Vagina (tissue), 2 donors: Measurements from ENCODE around the gene POLA2. TPM values are rescaled to one million over a fixed set of nuclear protein-coding genes. Genes with fewer than 3 reads are reported as not detected.

Experiments used
- DNase-seq, 2 donors: peaks; one replicate each; pipeline ENCODE4 v3.0.0-alpha.2; 2017; ENCODE audit errors: extremely low spot score in 2 of 2
- H3K27ac ChIP-seq: fragments of 200-600 bp; sonication (generic); one replicate; pipeline ENCODE4 v1.5.1; 2019
- H3K27me3 ChIP-seq: fragments of 200-600 bp; sonication (generic); one replicate; pipeline ENCODE4 v1.5.1; 2019
- H3K36me3 ChIP-seq, 2 donors: fragments of 200-600 bp; sonication (generic); one replicate each; pipeline ENCODE4 v1.5.1; 2017 to 2019
- H3K4me1 ChIP-seq: fragments of 200-600 bp; sonication (generic); one replicate; pipeline ENCODE4 v1.5.1; 2019
- H3K4me3 ChIP-seq, 2 donors: fragments of 200-600 bp; sonication (generic); 1 replicate in 1 of 2; 2 replicates in 1 of 2; pipeline ENCODE4 v1.5.1; 2016 to 2019
- H3K9me3 ChIP-seq: fragments of 200-600 bp; sonication (generic); one replicate; pipeline ENCODE4 v1.5.1; 2019
- POLR2A ChIP-seq, 2 donors: fragments of 450-650 bp; IDR thresholded peaks; one replicate each; pipeline ENCODE4 v1.6.1; 2017; ENCODE audit warnings: antibody characterized with exemption in 2 of 2, mild to moderate bottlenecking in 2 of 2, moderate library complexity in 2 of 2
- POLR2AphosphoS5 ChIP-seq, 2 donors: sonication (generic); formaldehyde crosslinking; IDR thresholded peaks; one replicate each; pipeline ENCODE4 v1.9.0; 2017; ENCODE audit warnings: antibody characterized with exemption in 2 of 2, mild to moderate bottlenecking in 2 of 2, low read depth in 1 of 2; ENCODE audit not compliant: insufficient read depth in 1 of 2
- intact Hi-C: fragments of 100-400 bp; cut with DNase I; formaldehyde crosslinking; loops from one replicate; pipeline ENCODE4 v1.15.1; 2023
- total RNA-seq: library from RNA; depleted of rRNA; stranded (reverse); fragments of >200 nt; gene quantifications from one replicate; pipeline ENCODE4 v1.2.3, GENCODE V29; 2016
- TF ChIP-seq, protein P1 (sequence below), 3 experiments: fragments of 450-650 bp in 2 of 3; fragments of 200-600 bp in 1 of 3; sonication (generic) in 1 of 3; IDR thresholded peaks; one replicate each; pipeline ENCODE4 v1.5.1; 2017 to 2019; ENCODE audit warnings: antibody characterized with exemption in 3 of 3, mild to moderate bottlenecking in 2 of 3, moderate library complexity in 2 of 3

Gene POLA2
- total RNA-seq, 1 donor from 2014 or later, result 9.6 TPM

DNA sequence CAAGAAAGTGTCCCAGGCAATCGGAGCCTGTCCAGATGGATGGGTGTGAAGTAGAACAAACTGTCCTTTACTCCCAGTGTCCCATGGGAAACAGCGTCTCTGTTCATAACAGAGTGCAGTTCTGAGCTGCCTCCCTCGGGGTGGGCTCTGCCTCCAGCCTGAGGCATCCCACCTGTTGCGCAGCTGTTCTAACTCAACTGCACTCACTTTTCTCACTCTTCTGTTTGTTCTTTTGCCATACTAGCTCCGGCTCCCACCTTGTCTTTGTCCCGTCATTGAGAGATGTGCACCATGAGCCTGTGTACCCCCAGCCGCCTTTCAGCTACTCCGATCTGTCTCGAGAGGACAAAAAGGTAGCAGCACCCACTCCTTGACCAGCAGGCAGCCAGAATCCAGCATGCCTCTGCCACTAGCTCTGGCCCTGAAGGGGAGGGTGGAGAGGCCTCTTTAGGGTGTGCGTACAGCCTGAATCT is 32.2 kb downstream of the POLA2 start:
- no peak for DNase-seq
- Histone ChIP-seq H3K36me3 (peaks cover 0 to 6% of the 10 kb centered on the region in 2 donors), H3K27me3 (no peaks in the 10 kb centered on the region), H3K4me3 (no peak overlapping the region), H3K4me1 (peaks cover 89% of the 10 kb centered on the region), H3K27ac (peak overlapping the region; percentile 82), H3K9me3 (no peaks in the 10 kb centered on the region)
- intact Hi-C loops, result no loop called here
- no peak for TF ChIP-seq POLR2A (IDR thresholded peaks at IDR 0.05)
- peak; percentile 15 to 63 for TF ChIP-seq POLR2AphosphoS5 (IDR thresholded peaks at IDR 0.05; ENCODE audit: insufficient read depth in 1 of 2, low read depth in 1 of 2)

DNA sequence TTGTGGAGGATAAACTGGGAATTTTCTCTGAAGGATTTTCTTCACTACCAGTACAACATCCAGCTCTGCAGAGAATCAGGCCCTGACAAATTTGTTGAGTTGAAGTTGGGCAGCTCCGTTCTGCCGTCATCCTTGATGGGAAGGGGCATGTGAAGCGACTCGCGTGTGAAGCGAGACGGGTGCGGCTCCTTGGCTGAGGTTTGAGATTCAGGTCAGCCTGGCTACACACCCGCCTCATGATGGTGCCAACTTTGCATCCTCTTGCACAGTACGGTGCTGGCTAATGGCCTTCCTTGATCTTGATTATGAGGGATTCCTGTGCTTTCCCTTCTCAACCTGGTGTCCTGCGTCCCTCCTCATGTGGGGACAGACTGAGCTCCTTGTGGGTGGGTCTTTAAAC is 33.2 kb downstream of the POLA2 start:
- peaks cover 96% of the 10 kb centered on the region for H3K4me1 ChIP-seq
- no peaks in the 10 kb centered on the region for H3K27me3 ChIP-seq
- H3K36me3 ChIP-seq, result peaks cover 0 to 6% of the 10 kb centered on the region in 2 donors
- intact Hi-C loops, result no loop called here
- no peak for DNase-seq
- no peaks in the 10 kb centered on the region for H3K9me3 ChIP-seq
- peak overlapping the region; percentile 82 for H3K27ac ChIP-seq
- no peak for TF ChIP-seq POLR2A (IDR thresholded peaks at IDR 0.05)
- TF ChIP-seq, protein P1, sequence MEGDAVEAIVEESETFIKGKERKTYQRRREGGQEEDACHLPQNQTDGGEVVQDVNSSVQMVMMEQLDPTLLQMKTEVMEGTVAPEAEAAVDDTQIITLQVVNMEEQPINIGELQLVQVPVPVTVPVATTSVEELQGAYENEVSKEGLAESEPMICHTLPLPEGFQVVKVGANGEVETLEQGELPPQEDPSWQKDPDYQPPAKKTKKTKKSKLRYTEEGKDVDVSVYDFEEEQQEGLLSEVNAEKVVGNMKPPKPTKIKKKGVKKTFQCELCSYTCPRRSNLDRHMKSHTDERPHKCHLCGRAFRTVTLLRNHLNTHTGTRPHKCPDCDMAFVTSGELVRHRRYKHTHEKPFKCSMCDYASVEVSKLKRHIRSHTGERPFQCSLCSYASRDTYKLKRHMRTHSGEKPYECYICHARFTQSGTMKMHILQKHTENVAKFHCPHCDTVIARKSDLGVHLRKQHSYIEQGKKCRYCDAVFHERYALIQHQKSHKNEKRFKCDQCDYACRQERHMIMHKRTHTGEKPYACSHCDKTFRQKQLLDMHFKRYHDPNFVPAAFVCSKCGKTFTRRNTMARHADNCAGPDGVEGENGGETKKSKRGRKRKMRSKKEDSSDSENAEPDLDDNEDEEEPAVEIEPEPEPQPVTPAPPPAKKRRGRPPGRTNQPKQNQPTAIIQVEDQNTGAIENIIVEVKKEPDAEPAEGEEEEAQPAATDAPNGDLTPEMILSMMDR (IDR thresholded peaks at IDR 0.05), result no peak
- no peak for TF ChIP-seq POLR2AphosphoS5 (IDR thresholded peaks at IDR 0.05; ENCODE audit: insufficient read depth in 1 of 2, low read depth in 1 of 2)
- no peak overlapping the region for H3K4me3 ChIP-seq

DNA sequence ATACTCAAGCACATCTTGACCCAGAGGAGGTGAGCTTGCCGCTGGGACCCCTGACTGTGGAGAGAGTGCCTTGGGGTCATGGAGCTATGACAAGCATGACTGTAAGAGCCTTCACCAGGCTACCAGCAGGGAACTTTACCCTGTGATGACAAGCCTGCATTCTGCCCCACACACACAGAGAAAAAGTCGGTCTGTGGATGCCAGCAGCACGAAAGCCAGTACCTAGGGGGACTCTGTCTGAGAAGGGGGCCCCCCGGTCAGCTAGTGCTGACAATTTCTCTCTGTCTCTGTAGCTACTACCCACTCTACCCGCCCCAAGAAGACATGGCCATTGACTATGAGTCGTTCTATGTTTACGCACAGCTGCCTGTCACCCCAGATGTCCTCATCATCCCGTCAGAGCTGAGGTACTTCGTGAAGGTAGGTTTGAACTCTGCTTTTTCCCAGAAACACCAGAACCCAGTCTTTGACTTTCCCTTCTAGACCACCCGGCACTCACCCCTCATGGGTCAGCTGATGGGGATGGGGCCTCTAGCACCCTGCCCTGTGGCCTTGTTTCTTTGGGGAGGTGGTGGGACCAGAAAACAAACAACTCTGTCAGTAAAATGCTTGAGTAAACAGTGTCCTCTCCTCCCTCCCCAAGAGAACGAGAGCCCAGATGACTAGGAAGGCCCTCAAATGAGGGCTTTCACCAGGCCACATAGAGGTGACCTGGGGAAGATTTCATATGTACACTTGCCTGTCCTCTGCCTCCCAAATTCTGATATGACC is 34.0 kb downstream of the POLA2 start:
- no peak overlapping the region for H3K4me3 ChIP-seq
- peaks cover 0 to 6% of the 10 kb centered on the region in 2 donors for H3K36me3 ChIP-seq
- intact Hi-C loops, result no loop called here
- H3K27me3 ChIP-seq, result no peaks in the 10 kb centered on the region
- no peaks in the 10 kb centered on the region for H3K9me3 ChIP-seq
- TF ChIP-seq POLR2AphosphoS5 (IDR thresholded peaks at IDR 0.05; ENCODE audit: insufficient read depth in 1 of 2, low read depth in 1 of 2) (no peak), POLR2A (IDR thresholded peaks at IDR 0.05) (no peak)
- TF ChIP-seq, protein P1 (IDR thresholded peaks at IDR 0.05), result no peak
- peaks cover 92% of the 10 kb centered on the region for H3K4me1 ChIP-seq
- H3K27ac ChIP-seq, result peak overlapping the region; percentile 82
- no peak for DNase-seq

DNA sequence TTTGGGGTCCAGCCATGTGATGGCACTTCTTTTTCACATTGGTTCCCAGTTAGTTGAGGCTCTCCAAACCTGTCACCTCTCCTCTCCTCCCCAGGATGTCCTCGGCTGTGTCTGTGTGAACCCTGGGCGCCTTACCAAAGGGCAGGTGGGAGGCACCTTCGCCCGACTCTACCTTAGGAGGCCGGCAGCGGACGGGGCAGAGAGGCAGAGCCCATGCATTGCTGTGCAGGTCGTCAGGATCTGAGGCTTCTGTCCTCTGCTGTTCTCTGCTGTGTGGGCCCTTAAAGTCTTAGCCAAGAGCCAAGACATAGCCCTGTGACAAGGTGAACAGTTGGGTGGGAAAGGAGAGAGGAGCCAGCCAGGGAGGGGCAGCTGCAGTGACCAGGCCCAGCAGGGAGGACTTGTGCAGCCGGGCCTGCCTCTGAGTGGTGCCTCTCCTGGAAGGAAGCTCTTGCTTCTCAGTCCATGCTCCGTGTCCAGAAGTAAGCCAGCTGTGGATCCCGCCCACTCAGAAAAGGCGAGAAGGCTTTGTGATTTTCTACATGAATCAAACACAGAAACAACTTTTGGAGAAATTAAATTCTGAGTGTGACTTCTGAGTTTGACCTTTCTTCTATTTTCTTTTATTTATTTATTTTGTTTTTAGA is 35.4 kb downstream of the POLA2 start:
- TF ChIP-seq POLR2A (IDR thresholded peaks at IDR 0.05) (no peak), POLR2AphosphoS5 (IDR thresholded peaks at IDR 0.05; ENCODE audit: insufficient read depth in 1 of 2, low read depth in 1 of 2) (no peak)
- TF ChIP-seq, protein P1 (IDR thresholded peaks at IDR 0.05), result no peak
- peaks cover 91% of the 10 kb centered on the region for H3K4me1 ChIP-seq
- no peak overlapping the region for H3K4me3 ChIP-seq
- intact Hi-C loops, result no loop called here
- H3K36me3 ChIP-seq, result peaks cover 0 to 6% of the 10 kb centered on the region in 2 donors
- no peaks in the 10 kb centered on the region for H3K27me3 ChIP-seq
- H3K9me3 ChIP-seq, result no peaks in the 10 kb centered on the region
- no peak for DNase-seq
- peak overlapping the region; percentile 82 for H3K27ac ChIP-seq

DNA sequence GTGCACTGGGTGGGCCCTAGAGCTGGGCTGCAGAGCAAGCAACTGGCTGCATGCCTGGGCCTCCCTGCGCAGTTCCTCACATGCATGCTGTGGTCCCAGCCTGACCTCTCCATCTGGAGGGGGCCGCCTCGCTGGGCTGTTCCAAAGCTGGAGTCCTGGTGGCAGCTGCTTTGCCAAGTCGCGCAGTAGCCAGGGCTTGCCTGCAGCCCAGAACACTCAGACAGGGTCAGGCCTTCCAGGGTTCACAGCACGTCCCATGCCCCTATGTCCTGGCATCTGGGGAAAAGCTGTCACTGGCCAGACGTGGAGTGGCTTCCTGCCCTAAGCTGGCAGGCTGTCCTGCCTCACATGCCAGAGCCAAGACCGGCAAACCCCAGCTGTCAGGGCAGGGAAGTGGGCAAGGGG is 36.4 kb downstream of the POLA2 start:
- H3K4me1 ChIP-seq, result peaks cover 86% of the 10 kb centered on the region
- H3K27ac ChIP-seq, result peak overlapping the region; percentile 82
- intact Hi-C loops, result no loop called here
- peak overlapping the region in 1 of 2 donors; percentile 21 for H3K4me3 ChIP-seq
- TF ChIP-seq, protein P1 (IDR thresholded peaks at IDR 0.05), result no peak
- no peak for TF ChIP-seq POLR2A (IDR thresholded peaks at IDR 0.05)
- TF ChIP-seq POLR2AphosphoS5 (IDR thresholded peaks at IDR 0.05; ENCODE audit: insufficient read depth in 1 of 2, low read depth in 1 of 2), result peak in 1 of 2 donors; percentile 92
- no peaks in the 10 kb centered on the region for H3K27me3 ChIP-seq
- peaks cover 0 to 6% of the 10 kb centered on the region in 2 donors for H3K36me3 ChIP-seq
- peak in 1 of 2 donors; percentile 96 for DNase-seq
- no peaks in the 10 kb centered on the region for H3K9me3 ChIP-seq
